ENCODE results near the gene HACD4.

- TF ChIP-seq CTCF (conservative IDR thresholded peaks at IDR 0.05) (no peak), EZH2 (IDR thresholded peaks at IDR 0.05; ENCODE audit: low read depth) (no peak)
These were observed 43.4 kb downstream of the HACD4 start for GRCh38 chr9:20988061-20988460.

Measured in PC-9 (cell line).